ENCODE measurements around the gene HDAC8.
"Not testable (repeated sequence)": the region's sequence is repeated elsewhere in the genome, so short reads cannot be mapped to it uniquely, and the experiment has no call there.

DNA sequence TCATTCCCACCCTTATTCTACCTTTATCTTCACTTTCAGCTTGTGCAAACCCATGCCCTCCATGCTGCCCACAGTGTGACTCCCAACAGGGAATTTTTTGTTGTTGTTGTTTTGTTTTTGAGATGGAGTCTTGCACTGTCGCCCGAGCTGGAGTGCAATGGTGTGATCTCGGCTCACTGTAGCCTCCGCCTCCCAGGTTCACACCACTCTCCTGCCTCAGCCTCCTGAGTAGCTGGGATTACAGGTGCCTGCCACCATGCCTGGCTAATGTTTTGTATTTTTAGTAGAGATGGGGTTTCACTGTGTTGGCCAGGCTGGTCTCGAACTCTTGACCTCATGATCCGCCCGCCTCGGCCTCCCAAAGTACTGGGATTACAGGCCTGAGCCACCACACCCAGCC is 253.0 kb downstream of the HDAC8 start:
- TF ChIP-seq TEAD4 (IDR thresholded peaks at IDR 0.05; ENCODE audit: low read length); TEAD4 (CRISPR knock-in tag; IDR thresholded peaks at IDR 0.05; ENCODE audit: borderline replicate concordance); LCOR (CRISPR knock-in tag; IDR thresholded peaks at IDR 0.05); BDP1 (IDR thresholded peaks at IDR 0.05; ENCODE audit: insufficient read depth, insufficient read length); VEZF1 (CRISPR knock-in tag; IDR thresholded peaks at IDR 0.05); ADNP (tag; IDR thresholded peaks at IDR 0.05); MAZ (CRISPR knock-in tag; conservative IDR thresholded peaks at IDR 0.05 in 1 of 2, IDR thresholded peaks at IDR 0.05 in 1 of 2); EZH2 (IDR thresholded peaks at IDR 0.05; ENCODE audit: borderline replicate concordance, low read depth, low read length); ATF1 (CRISPR knock-in tag; IDR thresholded peaks at IDR 0.05); ATF1 (tag; IDR thresholded peaks at IDR 0.05); ELF4 (CRISPR knock-in tag; IDR thresholded peaks at IDR 0.05): not testable (repeated sequence)
- TF ChIP-seq, protein P1, sequence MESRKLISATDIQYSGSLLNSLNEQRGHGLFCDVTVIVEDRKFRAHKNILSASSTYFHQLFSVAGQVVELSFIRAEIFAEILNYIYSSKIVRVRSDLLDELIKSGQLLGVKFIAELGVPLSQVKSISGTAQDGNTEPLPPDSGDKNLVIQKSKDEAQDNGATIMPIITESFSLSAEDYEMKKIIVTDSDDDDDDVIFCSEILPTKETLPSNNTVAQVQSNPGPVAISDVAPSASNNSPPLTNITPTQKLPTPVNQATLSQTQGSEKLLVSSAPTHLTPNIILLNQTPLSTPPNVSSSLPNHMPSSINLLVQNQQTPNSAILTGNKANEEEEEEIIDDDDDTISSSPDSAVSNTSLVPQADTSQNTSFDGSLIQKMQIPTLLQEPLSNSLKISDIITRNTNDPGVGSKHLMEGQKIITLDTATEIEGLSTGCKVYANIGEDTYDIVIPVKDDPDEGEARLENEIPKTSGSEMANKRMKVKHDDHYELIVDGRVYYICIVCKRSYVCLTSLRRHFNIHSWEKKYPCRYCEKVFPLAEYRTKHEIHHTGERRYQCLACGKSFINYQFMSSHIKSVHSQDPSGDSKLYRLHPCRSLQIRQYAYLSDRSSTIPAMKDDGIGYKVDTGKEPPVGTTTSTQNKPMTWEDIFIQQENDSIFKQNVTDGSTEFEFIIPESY (CRISPR knock-in tag; IDR thresholded peaks at IDR 0.05) = not testable (repeated sequence)
- TF ChIP-seq, protein P2, sequence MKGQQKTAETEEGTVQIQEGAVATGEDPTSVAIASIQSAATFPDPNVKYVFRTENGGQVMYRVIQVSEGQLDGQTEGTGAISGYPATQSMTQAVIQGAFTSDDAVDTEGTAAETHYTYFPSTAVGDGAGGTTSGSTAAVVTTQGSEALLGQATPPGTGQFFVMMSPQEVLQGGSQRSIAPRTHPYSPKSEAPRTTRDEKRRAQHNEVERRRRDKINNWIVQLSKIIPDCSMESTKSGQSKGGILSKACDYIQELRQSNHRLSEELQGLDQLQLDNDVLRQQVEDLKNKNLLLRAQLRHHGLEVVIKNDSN (CRISPR knock-in tag; IDR thresholded peaks at IDR 0.05) = not testable (repeated sequence)
- TF ChIP-seq, protein P3, sequence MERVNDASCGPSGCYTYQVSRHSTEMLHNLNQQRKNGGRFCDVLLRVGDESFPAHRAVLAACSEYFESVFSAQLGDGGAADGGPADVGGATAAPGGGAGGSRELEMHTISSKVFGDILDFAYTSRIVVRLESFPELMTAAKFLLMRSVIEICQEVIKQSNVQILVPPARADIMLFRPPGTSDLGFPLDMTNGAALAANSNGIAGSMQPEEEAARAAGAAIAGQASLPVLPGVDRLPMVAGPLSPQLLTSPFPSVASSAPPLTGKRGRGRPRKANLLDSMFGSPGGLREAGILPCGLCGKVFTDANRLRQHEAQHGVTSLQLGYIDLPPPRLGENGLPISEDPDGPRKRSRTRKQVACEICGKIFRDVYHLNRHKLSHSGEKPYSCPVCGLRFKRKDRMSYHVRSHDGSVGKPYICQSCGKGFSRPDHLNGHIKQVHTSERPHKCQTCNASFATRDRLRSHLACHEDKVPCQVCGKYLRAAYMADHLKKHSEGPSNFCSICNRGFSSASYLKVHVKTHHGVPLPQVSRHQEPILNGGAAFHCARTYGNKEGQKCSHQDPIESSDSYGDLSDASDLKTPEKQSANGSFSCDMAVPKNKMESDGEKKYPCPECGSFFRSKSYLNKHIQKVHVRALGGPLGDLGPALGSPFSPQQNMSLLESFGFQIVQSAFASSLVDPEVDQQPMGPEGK (CRISPR knock-in tag; IDR thresholded peaks at IDR 0.05; ENCODE audit: borderline replicate concordance) = not testable (repeated sequence)
